GM21528 (cell line): Measurements from ENCODE around the gene CNKSR3.

Experiments
- ATAC-seq: cut with Tn5 transposase; IDR thresholded peaks from one replicate; pipeline ENCODE4 v1.9.1; 2021; ENCODE audit warnings: mild to moderate bottlenecking, moderate library complexity; ENCODE audit not compliant: unreplicated experiment, low FRiP score

CNKSR3 gene

GRCh38 chr6:154504102-154504501 lies 6.4 kb downstream of the CNKSR3 start:
- ATAC-seq: no peak

- ATAC-seq: no peak
Measured at GRCh38 chr6:154503658-154504057, 6.8 kb downstream of the CNKSR3 start.

- ATAC-seq: no peak
Measured at GRCh38 chr6:154502553-154502952, 7.9 kb downstream of the CNKSR3 start.

- ATAC-seq: no peak
Measured at GRCh38 chr6:154501578-154501868, 9.0 kb downstream of the CNKSR3 start.

- ATAC-seq: no peak
Measured at GRCh38 chr6:154500769-154501577, 9.5 kb downstream of the CNKSR3 start.

GRCh38 chr6:154499855-154500589 lies 10.5 kb downstream of the CNKSR3 start:
- no peak for ATAC-seq

- no peak for ATAC-seq
Measured at GRCh38 chr6:154498340-154498934, 12.0 kb downstream of the CNKSR3 start.

GRCh38 chr6:154496793-154497517 lies 13.5 kb downstream of the CNKSR3 start:
- no peak for ATAC-seq

GRCh38 chr6:154496186-154496585 lies 14.3 kb downstream of the CNKSR3 start:
- ATAC-seq: no peak

GRCh38 chr6:154494592-154495311 lies 15.7 kb downstream of the CNKSR3 start:
- no peak for ATAC-seq

- ATAC-seq: no peak
Measured at GRCh38 chr6:154491567-154492470, 18.7 kb downstream of the CNKSR3 start.

GRCh38 chr6:154489822-154490221 lies 20.7 kb downstream of the CNKSR3 start:
- no peak for ATAC-seq

- no peak for ATAC-seq
Measured at GRCh38 chr6:154488802-154489437, 21.6 kb downstream of the CNKSR3 start.

- ATAC-seq: no peak
Measured at GRCh38 chr6:154488248-154488593, 22.3 kb downstream of the CNKSR3 start.

GRCh38 chr6:154487367-154488247 lies 22.9 kb downstream of the CNKSR3 start:
- ATAC-seq: no peak

- ATAC-seq: no peak
Measured at GRCh38 chr6:154485815-154486214, 24.7 kb downstream of the CNKSR3 start.

- no peak for ATAC-seq
Measured at GRCh38 chr6:154484942-154485341, 25.5 kb downstream of the CNKSR3 start.

- ATAC-seq: no peak
Measured at GRCh38 chr6:154482858-154483257, 27.6 kb downstream of the CNKSR3 start.
